IMR-90 (cell line): ENCODE results near the gene ZNF783. TPM values are rescaled to one million over a fixed set of nuclear protein-coding genes. Genes with fewer than 3 reads are reported as not detected.

Experiments
- ATAC-seq: fragments of 200-7000 bp; cut with Tn5 transposase; 2 replicates; pipeline ENCODE4 v1.9.1; 2020; ENCODE audit warnings: low read depth, mild to moderate bottlenecking, moderate library complexity
- BruUV-seq: library from RNA; stranded (reverse); fragments of 400-500 nt; replicated peaks from 2 replicates; lab custom pipeline; 2021; lab: Mats Ljungman, UMichigan
- CTCF ChIA-PET: fragments of 300-600 bp; formaldehyde crosslinking; extraction: SDS; loops from one replicate; lab custom pipeline; 2021; ENCODE audit warnings: antibody characterized with exemption; lab: Yijun Ruan, JAX
- POLR2A ChIA-PET: fragments of 300-600 bp; sonication (Branson Sonifier 250); formaldehyde crosslinking; loops from one replicate; lab custom pipeline; 2022; ENCODE audit warnings: antibody characterized with exemption; ENCODE audit not compliant: unreplicated experiment; lab: Charles Lee
- DNase-seq: peaks from one replicate; pipeline ENCODE4 v3.0.0; 2013
- H2AFZ ChIP-seq: replicated peaks from 2 replicates; pipeline ENCODE3; 2013; ENCODE audit warnings: low read length, mild to moderate bottlenecking; ENCODE audit not compliant: poor library complexity
- H2AK5ac ChIP-seq: 2 replicates; pipeline ENCODE4 v1.6.1; 2013; ENCODE audit warnings: low read depth, low read length, inconsistent platforms
- H2AK9ac ChIP-seq: replicated peaks from 2 replicates; pipeline ENCODE3; 2013; ENCODE audit warnings: mild to moderate bottlenecking, low read depth, low read length, moderate library complexity; ENCODE audit not compliant: poor library complexity
- H2BK120ac ChIP-seq: 2 replicates; pipeline ENCODE4 v1.6.1; 2013; ENCODE audit warnings: low read depth, low read length, inconsistent platforms
- H2BK15ac ChIP-seq: 3 replicates; pipeline ENCODE4 v1.6.1; 2013; ENCODE audit warnings: low read depth, low read length, inconsistent platforms
- H2BK20ac ChIP-seq: 2 replicates; pipeline ENCODE4 v1.6.1; 2013; ENCODE audit warnings: low read depth, mild to moderate bottlenecking, inconsistent platforms, low read length, moderate library complexity
- H2BK5ac ChIP-seq: 2 replicates; pipeline ENCODE4 v1.6.1; 2013; ENCODE audit warnings: mild to moderate bottlenecking, low read depth, low read length, inconsistent platforms; ENCODE audit not compliant: poor library complexity, severe bottlenecking
- H3K14ac ChIP-seq: replicated peaks from 2 replicates; pipeline ENCODE4 v1.6.1; 2013; ENCODE audit warnings: low read depth, low read length, inconsistent platforms
- H3K18ac ChIP-seq: 2 replicates; pipeline ENCODE4 v1.6.1; 2013; ENCODE audit warnings: low read depth, low read length, control low read depth
- H3K23ac ChIP-seq: 2 replicates; pipeline ENCODE4 v1.6.1; 2013; ENCODE audit warnings: low read depth, low read length, inconsistent platforms
- H3K27ac ChIP-seq: 2 replicates; pipeline ENCODE4 v1.5.1; 2013; ENCODE audit warnings: mild to moderate bottlenecking, control low read depth, low read length; ENCODE audit not compliant: insufficient read depth
- H3K27me3 ChIP-seq: 2 replicates; pipeline ENCODE4 v1.6.1; 2013; ENCODE audit warnings: low read length; ENCODE audit not compliant: control insufficient read depth, insufficient read depth
- H3K36me3 ChIP-seq: 2 replicates; pipeline ENCODE4 v1.6.1; 2013; ENCODE audit warnings: low read length, mixed read lengths; ENCODE audit not compliant: control insufficient read depth, insufficient read depth
- H3K4ac ChIP-seq: 2 replicates; pipeline ENCODE4 v1.6.1; 2013; ENCODE audit warnings: low read depth, low read length, inconsistent platforms
- H3K4me1 ChIP-seq: 2 replicates; pipeline ENCODE4 v1.6.1; 2013; ENCODE audit warnings: low read length, mixed read lengths; ENCODE audit not compliant: control insufficient read depth, insufficient read depth
- H3K4me2 ChIP-seq: 2 replicates; pipeline ENCODE4 v1.6.1; 2013; ENCODE audit warnings: low read depth, mild to moderate bottlenecking, control low read depth, low read length, moderate library complexity
- H3K4me3 ChIP-seq: 2 replicates; pipeline ENCODE4 v1.5.1; 2013; ENCODE audit warnings: low read depth, mild to moderate bottlenecking, control low read depth, low read length, moderate library complexity; ENCODE audit not compliant: insufficient read depth
- H3K56ac ChIP-seq: 2 replicates; pipeline ENCODE4 v1.6.1; 2013; ENCODE audit warnings: low read length, inconsistent platforms; ENCODE audit not compliant: insufficient read depth; ENCODE audit errors: extremely low read depth
- H3K79me1 ChIP-seq, 2 experiments: 2 replicates each; pipeline ENCODE4 v1.6.1; 2013; ENCODE audit warnings: low read length in 2 of 2, inconsistent platforms in 1 of 2, low read depth in 1 of 2
- H3K9ac ChIP-seq: 2 replicates; pipeline ENCODE4 v1.6.1; 2013; ENCODE audit warnings: low read depth, low read length, control low read depth
- H3K9me1 ChIP-seq: 2 replicates; pipeline ENCODE4 v1.6.1; 2013; ENCODE audit warnings: low read length, inconsistent platforms; ENCODE audit not compliant: insufficient read depth
- H3K9me3 ChIP-seq: 2 replicates; pipeline ENCODE4 v1.6.1; 2013; ENCODE audit warnings: low read length; ENCODE audit not compliant: control insufficient read depth, insufficient read depth
- H4K20me1 ChIP-seq: 2 replicates; pipeline ENCODE4 v1.6.1; 2013; ENCODE audit warnings: low read length, inconsistent platforms; ENCODE audit not compliant: insufficient read depth
- H4K5ac ChIP-seq: 2 replicates; pipeline ENCODE4 v1.6.1; 2013; ENCODE audit warnings: mild to moderate bottlenecking, low read depth, low read length, control low read depth
- H4K8ac ChIP-seq, 2 experiments: 2 replicates each; pipeline ENCODE4 v1.6.1; 2013; ENCODE audit warnings: low read depth in 2 of 2, low read length in 2 of 2, control low read depth in 1 of 2, inconsistent platforms in 1 of 2
- H4K91ac ChIP-seq: 2 replicates; pipeline ENCODE4 v1.6.1; 2013; ENCODE audit warnings: low read depth, low read length, inconsistent platforms; ENCODE audit not compliant: insufficient read depth
- BHLHE40 ChIP-seq: fragments of 150-350 bp; IDR thresholded peaks from 2 replicates; pipeline ENCODE4 v1.6.1; 2016; ENCODE audit warnings: mild to moderate bottlenecking, low read depth, low read length
- CEBPB ChIP-seq: IDR thresholded peaks from 2 replicates; pipeline ENCODE4 v1.6.1; 2012; ENCODE audit warnings: low read depth, low read length, improper control_type of control experiment
- CTCF ChIP-seq: conservative IDR thresholded peaks from 2 replicates; pipeline ENCODE4 v1.5.1; 2012; ENCODE audit warnings: mild to moderate bottlenecking, low read depth, low read length, improper control_type of control experiment
- FOS ChIP-seq: fragments of 150-350 bp; IDR thresholded peaks from 2 replicates; pipeline ENCODE4 v1.6.1; 2016; ENCODE audit warnings: low read depth, low read length
- MAFK ChIP-seq: IDR thresholded peaks from 2 replicates; pipeline ENCODE4 v1.6.1; 2012; ENCODE audit warnings: low read depth, low read length, improper control_type of control experiment
- MAZ ChIP-seq: IDR thresholded peaks from 2 replicates; pipeline ENCODE4 v1.6.1; 2012; ENCODE audit warnings: low read depth, mild to moderate bottlenecking, low read length, improper control_type of control experiment, moderate library complexity, borderline replicate concordance
- MXI1 ChIP-seq: IDR thresholded peaks from 2 replicates; pipeline ENCODE4 v1.6.1; 2012; ENCODE audit warnings: low read depth, mild to moderate bottlenecking, low read length, moderate library complexity, borderline replicate concordance
- NFE2L2 ChIP-seq: fragments of 150-350 bp; IDR thresholded peaks from 2 replicates; pipeline ENCODE4 v1.6.1; 2016; ENCODE audit warnings: low read depth, mild to moderate bottlenecking, low read length
- POLR2A ChIP-seq: IDR thresholded peaks from 2 replicates; pipeline ENCODE4 v1.6.1; 2012; ENCODE audit warnings: mild to moderate bottlenecking, low read depth, low read length
- RAD21 ChIP-seq: IDR thresholded peaks from 2 replicates; pipeline ENCODE4 v1.6.1; 2012; ENCODE audit warnings: low read length, improper control_type of control experiment
- RCOR1 ChIP-seq: IDR thresholded peaks from 2 replicates; pipeline ENCODE4 v1.6.1; 2012; ENCODE audit warnings: mild to moderate bottlenecking, low read length, improper control_type of control experiment; ENCODE audit not compliant: insufficient replicate concordance
- RFX5 ChIP-seq: IDR thresholded peaks from 2 replicates; pipeline ENCODE4 v1.8.0; 2012; ENCODE audit warnings: low read depth, mild to moderate bottlenecking, low read length, moderate library complexity
- SMC3 ChIP-seq: fragments of 150-350 bp; IDR thresholded peaks from 2 replicates; pipeline ENCODE4 v1.6.1; 2016; ENCODE audit warnings: low read depth, mild to moderate bottlenecking, antibody characterized with exemption, low read length, moderate library complexity
- USF2 ChIP-seq: fragments of 150-350 bp; IDR thresholded peaks from 2 replicates; pipeline ENCODE4 v1.6.1; 2017; ENCODE audit warnings: mild to moderate bottlenecking, antibody characterized with exemption, low read length, low read depth
- WGBS, 2 experiments: methylation state at CpG; one replicate each; pipeline versions ENCODE4 v1.1.5 to v1.1.7; 2013; ENCODE audit warnings: missing lambda C conversion rate in 2 of 2; ENCODE audit not compliant: insufficient read length in 1 of 2; ENCODE audit errors: extremely low coverage in 2 of 2; 5-methylcytosine and 5-hydroxymethylcytosine counted together
- dilution Hi-C: fragments of 300-500 bp; cut with HindIII; formaldehyde crosslinking; loops from one replicate; pipeline ENCODE4 v1.14.3; 2018; ENCODE audit warnings: low sequenced_read_pairs; ENCODE audit not compliant: unreplicated experiment
- in situ Hi-C: fragments of 300-500 bp; cut with MboI; formaldehyde crosslinking; loops from 3 replicates; pipeline ENCODE4 v1.14.3; 2019; ENCODE audit warnings: low sequenced_read_pairs, inconsistent platforms, mixed read lengths
- intact Hi-C: fragments of 100-400 bp; cut with micrococcal nuclease; formaldehyde crosslinking; loops from 2 replicates; pipeline ENCODE4 v1.10.0; 2022
- polyA plus RNA-seq, 3 experiments: library from polyadenylated mRNA; depleted of rRNA; stranded (reverse); fragments of >200 nt; gene quantifications; 2 replicates each; pipeline ENCODE4 v1.2.3, GENCODE V29; 2012; ENCODE audit warnings: low replicate concordance in 1 of 3
- total RNA-seq: library from RNA; depleted of rRNA; stranded (reverse); fragments of >200 nt; gene quantifications from 2 replicates; pipeline ENCODE4 v1.2.3, GENCODE V29; 2012

ZNF783 gene
- total and polyA plus RNA-seq, 2 of the 4 experiments (the other 2 are of a cell fraction), result 2.3 to 7.2 TPM

GRCh38 chr7:149239345-149240143 lies 22.5 kb upstream of the ZNF783 start, which contains the start of gene ZNF212 (continued):
- peak; percentile 67 for TF ChIP-seq MAZ
- TF ChIP-seq CEBPB, result no peak
- no peak for TF ChIP-seq NFE2L2

GRCh38 chr7:149240637-149241036 lies 21.4 kb upstream of the ZNF783 start:
- dilution Hi-C loops (no loop called here), intact Hi-C loops (no loop called here)
- CTCF ChIA-PET, result no interaction called here
- TF ChIP-seq NFE2L2 (no peak), USF2 (no peak), SMC3 (no peak), MAZ (no peak), CEBPB (no peak), FOS (no peak), RFX5 (no peak), MAFK (no peak), CTCF (no peak), MXI1 (no peak), RAD21 (no peak), BHLHE40 (no peak), POLR2A (no peak), RCOR1 (no peak)

More at GRCh38 chr7:149240637-149241036, 21.4 kb upstream of the ZNF783 start:
- Histone ChIP-seq H2BK120ac (no peak overlapping the region), H2BK5ac (no peak overlapping the region), H2AK5ac (no peak overlapping the region), H3K4me1 (peaks cover 7% of the 10 kb centered on the region; the same call in 1 of the 2 replicates), H3K9me1 (0 out of 2 replicates have a peak, but pooled peaks cover 2% of the 10 kb centered on the region), H3K9ac (peak overlapping the region; percentile 80; the same call in 1 of the 2 replicates), H2AK9ac (no peak overlapping the region), H3K79me1 (peaks cover 8 to 32% of the 10 kb centered on the region in 2 experiments; a peak in 3 of 4 replicates), H3K23ac (no peak overlapping the region), H2BK15ac (no peak overlapping the region), H3K36me3 (no peaks in the 10 kb centered on the region), H3K27me3 (no peaks in the 10 kb centered on the region), H3K4ac (no peak overlapping the region), H3K14ac (no peak overlapping the region), H2AFZ (no peak overlapping the region), H3K27ac (no peak overlapping the region), H3K56ac (no peak overlapping the region), H4K8ac (no peak overlapping the region; a peak in 1 of 4 replicates), H3K4me2 (peak overlapping the region; percentile 98), H2BK20ac (no peak overlapping the region), H3K4me3 (peak overlapping the region; percentile 86; the same call in 1 of the 2 replicates), H3K9me3 (no peaks in the 10 kb centered on the region; the same call in 1 of the 2 replicates), H4K91ac (no peak overlapping the region), H4K5ac (no peak overlapping the region), H3K18ac (no peak overlapping the region), H4K20me1 (0 out of 2 replicates have a peak, but pooled peaks cover 4% of the 10 kb centered on the region)
- in situ Hi-C loops, result no loop called here
- POLR2A ChIA-PET, result no interaction called here
- WGBS, 2 experiments, result 54% methylated on average over 2 of the region's 5 CpGs; no CpG with 5 or more reads in 1 of the 2 experiments
- DNase-seq, result no peak
- BruUV-seq, result TSS peak; percentile 50
- ATAC-seq, result no peak
